ENCODE measurements around the gene MAN2A1.

- no peak for TF ChIP-seq IRF1 (CRISPR knock-in tag; IDR thresholded peaks at IDR 0.05)
- no peak for TF ChIP-seq KAT7 (CRISPR knock-in tag; IDR thresholded peaks at IDR 0.05; ENCODE audit: borderline replicate concordance)
Measured at GRCh38 chr5:109718632-109719031, 28.9 kb downstream of the MAN2A1 start.

Measured in WTC11 (cell line).